GM10248 (cell line): ENCODE measurements around the gene BMPR1A.

ENCODE experiments used
- CTCF ChIA-PET: fragments of 300-600 bp; sonication (Branson Sonifier 250); formaldehyde crosslinking; extraction: SDS; loops from one replicate; lab custom pipeline; 2021; ENCODE audit warnings: antibody characterized with exemption; lab: Yijun Ruan, JAX
- POLR2A ChIA-PET: fragments of 350-650 bp; sonication (Branson Sonifier 250); formaldehyde crosslinking; extraction: SDS; loops from one replicate; lab custom pipeline; 2020; ENCODE audit warnings: antibody characterized with exemption; lab: Yijun Ruan, JAX
- DNase-seq: peaks from one replicate; pipeline ENCODE4 v3.0.0; 2012; ENCODE audit errors: extremely low spot score
- CTCF ChIP-seq: IDR thresholded peaks from 2 replicates; pipeline ENCODE4 v1.5.1; 2012; ENCODE audit warnings: mild to moderate bottlenecking, low read depth; ENCODE audit errors: extremely low read depth, missing control alignments, control extremely low read depth

The BMPR1A gene

GRCh38 chr10:86941426-86941825 is 185.0 kb downstream of the BMPR1A start:
- POLR2A ChIA-PET: no interaction called here

GRCh38 chr10:86941991-86942421 is 185.6 kb downstream of the BMPR1A start:
- ChIA-PET POLR2A (no interaction called here), CTCF (interaction anchor here (1.5 to 12.8 kb wide), 4 partner anchors 10 to 253 kb away, joined by 3 to 238 read pairs (median 4); partner anchors contain the start of genes ADIRF, MMRN2 and SNCG)
- TF ChIP-seq CTCF: no peak
- no peak for DNase-seq

More at GRCh38 chr10:86941426-86941825, 185.0 kb downstream of the BMPR1A start:
- no peak for TF ChIP-seq CTCF
- CTCF ChIA-PET: interaction anchor here (1.1 to 12.8 kb wide), 6 partner anchors 9 to 253 kb away, joined by 3 to 238 read pairs (median 4); partner anchors contain the start of genes ADIRF, MMRN2 and SNCG
- no peak for DNase-seq

- no peak for TF ChIP-seq CTCF
- ChIA-PET POLR2A (interaction anchor here (0.6 kb wide), 1 partner anchor 108 kb away, joined by 3 read pairs; no protein-coding TSS in a partner anchor), CTCF (interaction anchor here (1.0 to 12.8 kb wide), 6 partner anchors 8 to 254 kb away, joined by 3 to 238 read pairs (median 4); partner anchors contain the start of genes ADIRF, MMRN2 and SNCG)
- DNase-seq: no peak
Measured at GRCh38 chr10:86942441-86943315, 186.3 kb downstream of the BMPR1A start.

- ChIA-PET CTCF (interaction anchor here (1.0 to 12.8 kb wide), 4 partner anchors 9 to 233 kb away, joined by 3 to 238 read pairs (median 4); partner anchors contain the start of genes ADIRF, MMRN2 and SNCG), POLR2A (interaction anchor here (0.6 kb wide), 1 partner anchor 109 kb away, joined by 3 read pairs; no protein-coding TSS in a partner anchor)
- no peak for TF ChIP-seq CTCF
- DNase-seq: no peak
Measured at GRCh38 chr10:86943316-86944030, 187.1 kb downstream of the BMPR1A start.

- CTCF ChIA-PET: interaction anchor here (1.0 to 12.8 kb wide), 3 partner anchors 9 to 234 kb away, joined by 3 to 238 read pairs (median 3); partner anchors contain the start of genes ADIRF, MMRN2 and SNCG
- DNase-seq: no peak
- no peak for TF ChIP-seq CTCF
- POLR2A ChIA-PET: no interaction called here
Measured at GRCh38 chr10:86944031-86944419, 187.6 kb downstream of the BMPR1A start.

GRCh38 chr10:86944471-86944870 is 188.1 kb downstream of the BMPR1A start:
- DNase-seq: no peak
- POLR2A ChIA-PET: no interaction called here
- no peak for TF ChIP-seq CTCF
- CTCF ChIA-PET: interaction anchor here (12.8 kb wide), 1 partner anchor 19 kb away, joined by 238 read pairs; the partner anchor contains the start of genes ADIRF, MMRN2 and SNCG
